Ecto neural progenitor cell (in vitro differentiated cells): ENCODE results near the gene UNC5C.

Experiments
- DNase-seq: peaks from one replicate; pipeline ENCODE4 v3.0.0-alpha.2; 2018; ENCODE audit warnings: low spot score

UNC5C gene

GRCh38 chr4:95402299-95402698 is 146.5 kb downstream of the UNC5C start:
- DNase-seq: no peak

GRCh38 chr4:95398217-95398616 is 150.6 kb downstream of the UNC5C start:
- no peak for DNase-seq

DNA sequence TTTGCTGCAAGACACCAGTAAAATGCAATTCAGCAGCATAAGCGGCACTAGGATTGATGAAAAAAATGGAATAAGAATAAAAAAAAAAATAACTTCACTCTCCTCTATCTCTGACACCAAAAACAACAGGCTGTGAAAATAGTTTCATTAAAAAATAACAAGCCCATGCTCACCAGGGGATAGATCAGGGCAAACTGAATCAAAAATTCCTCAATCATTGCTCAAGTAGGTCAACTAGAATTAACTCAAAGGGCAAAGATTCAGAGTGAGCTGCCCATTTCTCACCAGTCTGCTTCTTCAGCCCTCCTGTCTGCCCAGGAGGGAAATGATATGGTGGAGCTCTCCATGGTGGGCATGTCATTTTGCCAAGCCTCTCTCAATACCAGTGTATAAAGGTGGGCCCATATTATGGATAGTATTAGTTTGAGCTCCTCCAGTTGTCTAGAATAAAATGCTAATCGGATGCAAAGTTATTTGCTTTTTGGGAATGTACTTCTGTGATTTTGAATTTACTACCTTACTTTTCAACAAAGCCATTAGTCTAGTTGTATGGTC is 153.9 kb downstream of the UNC5C start:
- no peak for DNase-seq

DNA sequence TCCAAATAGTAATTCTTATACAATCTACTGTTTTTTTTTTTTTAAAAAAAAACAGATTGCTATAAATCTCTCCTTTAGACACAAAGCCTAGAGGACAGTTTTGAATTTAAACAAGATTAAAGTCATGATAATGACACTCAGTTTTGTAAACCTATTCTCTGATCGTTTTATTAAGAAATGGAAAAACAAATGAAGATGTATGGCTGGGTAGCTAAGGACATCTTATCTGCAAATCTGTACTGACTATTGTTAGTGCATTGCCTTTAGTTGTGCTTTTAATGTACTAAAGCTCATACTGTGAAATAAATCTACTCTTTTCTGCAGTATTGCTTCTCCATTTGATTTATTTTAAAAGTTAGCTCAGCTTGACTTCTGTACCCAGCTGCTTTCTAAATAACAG is 155.0 kb downstream of the UNC5C start:
- DNase-seq: no peak

- no peak for DNase-seq
Observed at GRCh38 chr4:95388911-95389310, 159.9 kb downstream of the UNC5C start.

GRCh38 chr4:95387719-95388118 is 161.1 kb downstream of the UNC5C start:
- no peak for DNase-seq

DNA sequence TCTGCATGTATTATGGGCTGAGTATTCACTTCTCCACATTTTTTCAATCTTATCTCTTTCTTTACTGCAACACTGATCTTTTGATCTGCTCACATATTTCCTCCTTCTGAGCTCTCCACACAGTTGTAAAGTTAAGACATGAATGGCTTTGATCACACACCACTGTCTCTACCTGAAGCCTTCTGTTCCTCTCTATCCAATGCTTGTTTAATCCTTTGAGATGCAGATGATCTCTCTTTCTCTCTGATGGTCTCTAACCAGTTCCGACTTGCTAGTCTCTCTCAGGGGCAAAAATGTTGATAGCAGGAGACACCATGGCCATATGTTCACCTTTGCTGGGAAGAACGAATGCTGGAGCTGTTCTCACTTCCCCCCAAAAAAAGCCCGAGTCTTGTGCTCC is 162.4 kb downstream of the UNC5C start:
- DNase-seq: no peak

GRCh38 chr4:95381843-95382580 is 166.8 kb downstream of the UNC5C start:
- no peak for DNase-seq

- DNase-seq: no peak
Observed at GRCh38 chr4:95379633-95380032, 169.1 kb downstream of the UNC5C start.

DNA sequence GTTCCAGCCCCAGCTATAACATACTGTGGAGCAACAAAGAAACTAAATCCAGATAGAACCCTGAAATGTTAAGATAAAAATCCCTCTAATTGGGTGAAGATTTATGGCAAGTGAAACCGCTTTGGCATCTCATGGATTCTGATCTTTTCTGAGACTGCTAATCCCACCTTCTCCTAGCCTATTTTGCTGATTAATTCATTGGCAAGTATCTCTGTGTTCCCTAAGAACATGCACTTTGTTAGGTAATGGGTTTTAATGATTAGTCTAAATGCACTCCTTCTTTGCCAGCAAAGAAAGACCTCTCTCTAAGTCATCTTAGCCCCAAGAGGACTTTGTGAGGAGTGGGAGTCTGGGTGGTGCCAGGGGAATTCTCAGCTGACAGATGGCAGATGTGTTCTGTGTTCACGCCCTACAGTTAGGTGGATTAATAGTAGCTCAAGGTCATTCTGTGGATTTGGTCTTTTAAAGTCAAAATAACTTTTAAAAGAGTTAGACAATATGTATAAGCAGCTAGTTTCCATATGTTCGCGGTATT is 171.3 kb downstream of the UNC5C start:
- DNase-seq: no peak

GRCh38 chr4:95371476-95372224 is 177.1 kb downstream of the UNC5C start:
- no peak for DNase-seq

- no peak for DNase-seq
Observed at GRCh38 chr4:95367824-95368223, 180.9 kb downstream of the UNC5C start.

DNA sequence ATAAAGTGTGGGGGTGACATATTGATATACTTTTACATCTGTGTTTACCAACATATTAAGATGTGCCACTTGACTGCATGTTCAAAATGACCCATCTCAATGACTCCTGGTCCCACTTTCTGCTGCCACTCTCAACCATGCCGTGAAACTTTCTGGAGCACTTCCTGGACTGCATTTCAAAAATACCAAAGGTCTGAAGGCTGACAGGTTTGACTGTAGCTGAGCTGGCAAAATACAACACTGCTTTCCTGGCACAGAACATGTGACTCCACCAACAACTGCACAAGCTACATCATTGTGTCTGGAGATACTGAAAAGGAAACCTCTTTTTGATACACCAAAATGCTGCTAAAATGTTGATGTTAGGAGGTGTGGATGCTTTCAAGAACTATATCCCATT is 184.8 kb downstream of the UNC5C start:
- DNase-seq: no peak

DNA sequence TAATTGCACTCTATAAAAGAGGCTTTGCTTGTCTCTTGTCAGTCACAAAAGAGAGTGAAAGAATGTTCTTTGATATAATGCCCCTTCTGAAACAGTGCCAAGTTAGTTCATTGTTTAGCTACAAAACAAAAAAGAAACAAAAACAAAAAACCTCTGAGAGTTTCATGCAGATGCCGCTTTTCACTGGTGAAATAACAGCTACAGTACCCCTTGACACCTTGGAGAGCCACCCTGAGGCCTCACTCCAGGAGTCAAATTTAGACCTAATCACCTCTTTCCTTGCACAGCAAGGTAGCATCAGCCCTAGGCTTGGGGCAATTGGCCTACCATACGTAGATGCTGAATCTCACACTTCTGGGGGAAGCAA is 185.2 kb downstream of the UNC5C start:
- DNase-seq: no peak

- DNase-seq: no peak
Observed at GRCh38 chr4:95362906-95363558, 185.7 kb downstream of the UNC5C start.

- DNase-seq: no peak
Observed at GRCh38 chr4:95362066-95362465, 186.7 kb downstream of the UNC5C start.

DNA sequence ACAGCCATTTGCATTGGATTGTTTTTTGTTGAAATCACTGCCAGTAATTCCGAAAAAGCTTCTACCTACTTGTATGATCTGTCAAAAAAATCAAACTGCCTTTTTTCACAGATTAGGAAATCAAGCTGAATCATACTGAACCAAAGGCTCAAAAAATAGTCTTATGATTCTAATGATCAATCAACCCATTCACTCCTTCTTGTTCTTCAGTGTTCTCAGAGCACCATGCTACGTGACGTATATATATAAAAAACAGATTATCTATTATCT is 187.1 kb downstream of the UNC5C start:
- DNase-seq: no peak

DNA sequence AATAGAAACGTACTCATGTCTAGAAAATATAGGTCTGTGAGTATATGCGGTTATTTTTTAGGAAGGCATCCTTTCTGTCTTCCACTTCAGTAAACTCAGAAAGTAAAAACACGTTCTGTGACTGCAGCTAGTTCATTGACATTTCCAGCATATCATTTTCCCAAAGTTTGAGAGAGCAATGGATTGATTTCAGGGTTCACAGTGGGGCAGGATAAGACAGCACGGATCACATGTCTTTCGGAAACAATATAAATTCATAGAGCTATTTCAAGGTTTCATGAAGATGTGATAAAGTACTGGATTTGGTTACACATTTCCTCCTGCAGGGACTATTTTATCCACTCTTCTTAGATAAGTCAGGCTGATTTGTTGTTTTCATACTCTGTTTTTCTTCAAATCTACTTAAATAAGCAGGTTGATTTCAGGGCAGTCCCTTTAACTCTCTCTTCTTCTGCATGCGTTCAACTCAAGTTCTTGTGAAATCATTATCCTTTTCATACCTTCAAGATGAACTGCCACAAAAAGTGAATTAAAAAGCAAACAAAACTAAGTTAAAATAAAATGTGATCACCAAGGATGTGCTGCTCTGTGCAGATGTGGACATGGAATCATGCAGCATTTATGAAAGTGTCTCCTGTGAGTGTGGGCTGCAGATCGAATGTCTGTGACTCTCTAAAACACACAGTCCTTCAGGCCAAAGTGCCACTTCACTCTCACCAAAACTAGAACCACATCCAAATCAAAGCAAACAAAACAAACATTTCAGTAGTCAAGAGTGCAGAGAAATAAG is 187.7 kb downstream of the UNC5C start:
- no peak for DNase-seq

- DNase-seq: no peak
Observed at GRCh38 chr4:95360256-95360903, 188.4 kb downstream of the UNC5C start.

GRCh38 chr4:95358421-95358820 is 190.4 kb downstream of the UNC5C start:
- no peak for DNase-seq

GRCh38 chr4:95355021-95355420 is 193.8 kb downstream of the UNC5C start:
- no peak for DNase-seq

- DNase-seq: no peak
Observed at GRCh38 chr4:95348418-95348817, 200.4 kb downstream of the UNC5C start.
